ENCODE measurements around the gene OR8K1. TPM values are rescaled to one million over a fixed set of nuclear protein-coding genes. Genes with fewer than 3 reads are reported as not detected.

The OR8K1 gene
- total and polyA plus RNA-seq, 10 of the 15 experiments (the other 5 are each of a cell fraction or from before 2014, with no cell fraction given), result not detected

DNA sequence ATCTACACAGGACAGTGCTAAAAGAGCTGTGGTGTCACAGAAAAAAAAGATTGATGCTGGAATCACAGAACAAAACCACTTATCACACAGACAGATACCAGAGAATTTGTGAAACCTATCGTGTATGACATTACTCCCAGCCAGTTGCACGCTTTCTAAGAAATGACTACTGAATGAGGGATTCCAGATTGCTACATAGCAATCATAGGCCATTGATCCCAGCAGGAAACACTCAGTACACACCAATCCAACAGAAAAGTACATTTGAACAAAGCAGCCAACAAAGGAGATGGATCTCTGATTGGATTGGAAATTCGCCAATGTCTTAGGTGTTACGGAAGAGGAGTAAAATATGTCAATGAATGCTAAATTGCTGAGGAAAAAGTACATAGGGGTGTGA is 48.9 kb upstream of the OR8K1 start:
- ATAC-seq (no peak), DNase-seq (ENCODE audit: low read depth, low spot score) (no peak), FAIRE-seq (no peak)
- Histone ChIP-seq H3K27me3 (replicated peaks in 1 of 2; ENCODE audit: control insufficient read depth in 2 of 2, insufficient read depth in 2 of 2, low read length in 1 of 2) (no peaks in the 10 kb centered on the region), H3K4me1 (ENCODE audit: control insufficient read depth, insufficient read depth, low read length) (no peaks in the 10 kb centered on the region), H3K79me2 (ENCODE audit: control insufficient read depth, insufficient read depth, low read length) (no peaks in the 10 kb centered on the region), H4K20me1 (ENCODE audit: control insufficient read depth, insufficient read depth) (no peaks in the 10 kb centered on the region), H3K9ac (ENCODE audit: control insufficient read depth, insufficient read depth, low read length) (no peak overlapping the region), H2AFZ (ENCODE audit: control insufficient read depth, low read depth, low read length) (no peak overlapping the region), H3K9me3 (replicated peaks; ENCODE audit: control insufficient read depth, insufficient read depth, low read length) (no peaks in the 10 kb centered on the region), H3K36me3 (ENCODE audit: control insufficient read depth in 2 of 2, insufficient read depth in 2 of 2, low read length in 1 of 2) (no peaks in the 10 kb centered on the region), H3K27ac (ENCODE audit: control insufficient read depth, insufficient read depth) (no peak overlapping the region), H3K4me2 (ENCODE audit: control insufficient read depth, insufficient read depth) (no peak overlapping the region), H3K4me3 (no peak overlapping the region)
- RAD21 ChIA-PET (ENCODE audit: unreplicated experiment), result no interaction called here
- POLR2A ChIA-PET, result no interaction called here
- no peak for TF ChIP-seq LARP7 (IDR thresholded peaks at IDR 0.05)
- TF ChIP-seq, protein P1, sequence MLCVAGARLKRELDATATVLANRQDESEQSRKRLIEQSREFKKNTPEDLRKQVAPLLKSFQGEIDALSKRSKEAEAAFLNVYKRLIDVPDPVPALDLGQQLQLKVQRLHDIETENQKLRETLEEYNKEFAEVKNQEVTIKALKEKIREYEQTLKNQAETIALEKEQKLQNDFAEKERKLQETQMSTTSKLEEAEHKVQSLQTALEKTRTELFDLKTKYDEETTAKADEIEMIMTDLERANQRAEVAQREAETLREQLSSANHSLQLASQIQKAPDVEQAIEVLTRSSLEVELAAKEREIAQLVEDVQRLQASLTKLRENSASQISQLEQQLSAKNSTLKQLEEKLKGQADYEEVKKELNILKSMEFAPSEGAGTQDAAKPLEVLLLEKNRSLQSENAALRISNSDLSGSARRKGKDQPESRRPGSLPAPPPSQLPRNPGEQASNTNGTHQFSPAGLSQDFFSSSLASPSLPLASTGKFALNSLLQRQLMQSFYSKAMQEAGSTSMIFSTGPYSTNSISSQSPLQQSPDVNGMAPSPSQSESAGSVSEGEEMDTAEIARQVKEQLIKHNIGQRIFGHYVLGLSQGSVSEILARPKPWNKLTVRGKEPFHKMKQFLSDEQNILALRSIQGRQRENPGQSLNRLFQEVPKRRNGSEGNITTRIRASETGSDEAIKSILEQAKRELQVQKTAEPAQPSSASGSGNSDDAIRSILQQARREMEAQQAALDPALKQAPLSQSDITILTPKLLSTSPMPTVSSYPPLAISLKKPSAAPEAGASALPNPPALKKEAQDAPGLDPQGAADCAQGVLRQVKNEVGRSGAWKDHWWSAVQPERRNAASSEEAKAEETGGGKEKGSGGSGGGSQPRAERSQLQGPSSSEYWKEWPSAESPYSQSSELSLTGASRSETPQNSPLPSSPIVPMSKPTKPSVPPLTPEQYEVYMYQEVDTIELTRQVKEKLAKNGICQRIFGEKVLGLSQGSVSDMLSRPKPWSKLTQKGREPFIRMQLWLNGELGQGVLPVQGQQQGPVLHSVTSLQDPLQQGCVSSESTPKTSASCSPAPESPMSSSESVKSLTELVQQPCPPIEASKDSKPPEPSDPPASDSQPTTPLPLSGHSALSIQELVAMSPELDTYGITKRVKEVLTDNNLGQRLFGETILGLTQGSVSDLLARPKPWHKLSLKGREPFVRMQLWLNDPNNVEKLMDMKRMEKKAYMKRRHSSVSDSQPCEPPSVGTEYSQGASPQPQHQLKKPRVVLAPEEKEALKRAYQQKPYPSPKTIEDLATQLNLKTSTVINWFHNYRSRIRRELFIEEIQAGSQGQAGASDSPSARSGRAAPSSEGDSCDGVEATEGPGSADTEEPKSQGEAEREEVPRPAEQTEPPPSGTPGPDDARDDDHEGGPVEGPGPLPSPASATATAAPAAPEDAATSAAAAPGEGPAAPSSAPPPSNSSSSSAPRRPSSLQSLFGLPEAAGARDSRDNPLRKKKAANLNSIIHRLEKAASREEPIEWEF (IDR thresholded peaks at IDR 0.05; ENCODE audit: insufficient replicate concordance, low read depth, low read length), result no peak
- no peak for TF ChIP-seq HCFC1 (IDR thresholded peaks at IDR 0.05; ENCODE audit: low read length)
- no peak for TF ChIP-seq ESRRA (IDR thresholded peaks at IDR 0.05; ENCODE audit: low read length)
- TF ChIP-seq EP300 (IDR thresholded peaks at IDR 0.05; ENCODE audit: borderline replicate concordance in 1 of 2, control insufficient read depth in 1 of 2, low read depth in 2 of 2, low read length in 2 of 2), result no peak
- TF ChIP-seq SREBF1 (IDR thresholded peaks at IDR 0.05; ENCODE audit: low read length), result no peak
- no peak for TF ChIP-seq NR2C1 (IDR thresholded peaks at IDR 0.05)
- TF ChIP-seq CREB1 (IDR thresholded peaks at IDR 0.05; ENCODE audit: low read depth), result no peak
- TF ChIP-seq SPI1 (IDR thresholded peaks at IDR 0.05; ENCODE audit: borderline replicate concordance, insufficient read depth, low read depth, low read length), result no peak
- TF ChIP-seq SUZ12 (IDR thresholded peaks at IDR 0.05; ENCODE audit: unreplicated experiment), result no peak
- no peak for TF ChIP-seq JUND (IDR thresholded peaks at IDR 0.05; ENCODE audit: low read depth, low read length)
- in situ Hi-C loops (cut with MboI) (no loop called here), intact Hi-C loops (cut with micrococcal nuclease; ENCODE audit: unreplicated experiment) (loop anchor here (5.0 kb wide), 1 partner anchor 55 kb away; the partner anchor contains the start of gene OR8J1)
- no TSS peak for BruUV-seq (replicated peaks)
- 66% methylated on average over 4 of the region's 4 CpGs for WGBS (ENCODE audit: insufficient coverage, insufficient replicate concordance, low lambda C conversion rate, missing lambda C conversion rate)
- SMC1A ChIA-PET (ENCODE audit: uncharacterized antibody, unreplicated experiment), result no interaction called here
- CTCF ChIA-PET, result no interaction called here
